K562 (cell line): Measurements from ENCODE around the gene CDCA4. TPM values are rescaled to one million over a fixed set of nuclear protein-coding genes. Genes with fewer than 3 reads are reported as not detected.

ENCODE experiments used
- ATAC-seq: fragments of 200-7000 bp; cut with Tn5 transposase; 3 replicates; pipeline ENCODE4 v1.9.1; 2020; ENCODE audit warnings: moderate library complexity
- BruUV-seq: library from RNA; stranded (reverse); fragments of 400-500 nt; replicated peaks from 2 replicates; lab custom pipeline; 2021; lab: Mats Ljungman, UMichigan
- CTCF ChIA-PET: fragments of 300-600 bp; formaldehyde crosslinking; extraction: SDS; loops from one replicate; lab custom pipeline; 2021; ENCODE audit warnings: low intra/inter-chr PET ratio; lab: Yijun Ruan, JAX
- POLR2A ChIA-PET: fragments of 300-600, 350-650 bp; sonication (Branson Sonifier 250); formaldehyde crosslinking; extraction: SDS; loops from one replicate; lab custom pipeline; 2021; ENCODE audit warnings: antibody characterized with exemption, inconsistent platforms; lab: Yijun Ruan, JAX
- DNase-seq, 4 experiments: peaks; one replicate each; pipeline versions ENCODE4 v3.0.0 to v3.0.0-alpha.2; 2011 to 2018; ENCODE audit warnings: low spot score in 3 of 4, mixed read lengths in 3 of 4; ENCODE audit errors: extremely low read depth in 1 of 4
- FAIRE-seq: peaks from 2 replicates; lab custom pipeline; 2011; peaks lifted over from hg19 to GRCh38; lab: Jason Lieb, UNC
- H2AFZ ChIP-seq: 2 replicates; pipeline ENCODE4 v1.6.0; 2011; ENCODE audit warnings: low read depth, low read length, control low read depth, inconsistent platforms
- H3K27ac ChIP-seq: fragments of 200-600 bp; 3 replicates; pipeline ENCODE4 v1.8.0; 2011; ENCODE audit warnings: low read depth, mild to moderate bottlenecking, control low read depth, inconsistent platforms, low read length, moderate library complexity, mixed read lengths; ENCODE audit errors: extremely low read depth
- H3K27me3 ChIP-seq, 2 experiments: fragments of 300-600 bp in 1 of 2; 2 replicates in 1 of 2; 3 replicates in 1 of 2; pipeline versions ENCODE4 v1.6.0 to v1.8.0; 2011; ENCODE audit warnings: inconsistent platforms in 2 of 2, low read length in 2 of 2, mild to moderate bottlenecking in 1 of 2, mixed read lengths in 1 of 2, moderate library complexity in 1 of 2; ENCODE audit not compliant: control insufficient read depth in 2 of 2, insufficient read depth in 2 of 2
- H3K36me3 ChIP-seq: fragments of 300-600 bp; 3 replicates; pipeline ENCODE4 v1.8.0; 2011; ENCODE audit warnings: mild to moderate bottlenecking, low read length, inconsistent platforms; ENCODE audit not compliant: control insufficient read depth, insufficient read depth
- H3K4me1 ChIP-seq, 2 experiments: fragments of 200-600 bp in 1 of 2; replicated peaks in 1 of 2; 2 replicates in 1 of 2; 3 replicates in 1 of 2; pipeline versions ENCODE4 v1.5.1 to v1.8.0; 2011; ENCODE audit warnings: inconsistent platforms in 2 of 2, low read length in 2 of 2, mild to moderate bottlenecking in 1 of 2, mixed read lengths in 1 of 2, moderate library complexity in 1 of 2; ENCODE audit not compliant: control insufficient read depth in 2 of 2, insufficient read depth in 2 of 2
- H3K4me2 ChIP-seq: 2 replicates; pipeline ENCODE4 v1.6.1; 2011; ENCODE audit warnings: low read length, control low read depth, inconsistent platforms, mixed read lengths; ENCODE audit not compliant: insufficient read depth
- H3K4me3 ChIP-seq: fragments of 200-600 bp; sonication (generic), shearing (Covaris generic); 2 replicates; pipeline ENCODE4 v1.5.1; 2016; ENCODE audit warnings: control low read depth, inconsistent platforms
- H3K79me2 ChIP-seq: fragments of 200-600 bp; 3 replicates; pipeline ENCODE4 v1.8.0; 2011; ENCODE audit warnings: low read length, inconsistent platforms; ENCODE audit not compliant: control insufficient read depth, insufficient read depth
- H3K9ac ChIP-seq, 2 experiments: 2 replicates each; pipeline versions ENCODE4 v1.6.0 to v1.6.1; 2011; ENCODE audit warnings: low read depth in 2 of 2, low read length in 2 of 2, control low read depth in 1 of 2, inconsistent platforms in 1 of 2, mild to moderate bottlenecking in 1 of 2, mixed read lengths in 1 of 2; ENCODE audit not compliant: insufficient read depth in 1 of 2
- H3K9me1 ChIP-seq: one replicate; pipeline ENCODE4 v1.6.0; 2011; ENCODE audit warnings: inconsistent platforms, mild to moderate bottlenecking, low read length, moderate library complexity; ENCODE audit not compliant: control insufficient read depth, insufficient read depth
- H3K9me3 ChIP-seq: replicated peaks from 2 replicates; pipeline ENCODE4 v1.5.1; 2011; ENCODE audit warnings: low read depth, low read length, inconsistent platforms; ENCODE audit not compliant: control insufficient read depth, insufficient read depth
- H4K20me1 ChIP-seq: replicated peaks from 2 replicates; pipeline ENCODE4 v1.6.1; 2011; ENCODE audit warnings: low read length, inconsistent platforms, mixed read lengths; ENCODE audit not compliant: control insufficient read depth, insufficient read depth
- CTCF ChIP-seq, 3 experiments: IDR thresholded peaks in 2 of 3; conservative IDR thresholded peaks in 1 of 3; 2 replicates each; pipeline ENCODE4 v1.5.1; 2011 to 2012; ENCODE audit warnings: low read length in 3 of 3, mild to moderate bottlenecking in 3 of 3, control low read depth in 2 of 3, improper control_type of control experiment in 1 of 3, inconsistent platforms in 1 of 3, low read depth in 1 of 3, mixed read lengths in 1 of 3, moderate library complexity in 1 of 3; ENCODE audit not compliant: insufficient read depth in 2 of 3
- EP400 ChIP-seq: fragments of 450-650 bp; IDR thresholded peaks from 2 replicates; pipeline ENCODE4 v1.6.1; 2017; ENCODE audit warnings: antibody characterized with exemption, mild to moderate bottlenecking, moderate library complexity
- IFI16 ChIP-seq: fragments of 250-450 bp; sonication (Bioruptor Pico); IDR thresholded peaks from 2 replicates; pipeline ENCODE4 v2.1.2; 2022; ENCODE audit warnings: mild to moderate bottlenecking, inconsistent platforms
- ILK ChIP-seq: fragments of 450-650 bp; IDR thresholded peaks from 2 replicates; pipeline ENCODE4 v1.6.1; 2016; ENCODE audit warnings: missing genetic modification characterization, low read depth, mild to moderate bottlenecking, missing compliant biosample characterization, moderate library complexity, borderline replicate concordance
- NR4A1 ChIP-seq, 2 experiments: fragments of 250-450 bp in 1 of 2; fragments of 450-650 bp in 1 of 2; sonication (Bioruptor Pico) in 1 of 2; IDR thresholded peaks; 2 replicates each; pipeline versions ENCODE4 v1.4.0 to v1.6.1; 2016 to 2020; ENCODE audit warnings: mild to moderate bottlenecking in 2 of 2, missing compliant biosample characterization in 1 of 2, missing genetic modification characterization in 1 of 2, moderate library complexity in 1 of 2
- POLR2H ChIP-seq: IDR thresholded peaks from 2 replicates; pipeline ENCODE4 v1.6.1; 2016; ENCODE audit warnings: missing genetic modification characterization, low read depth, mild to moderate bottlenecking, control low read depth, missing compliant biosample characterization, moderate library complexity
- RFX5 ChIP-seq: IDR thresholded peaks from 2 replicates; pipeline ENCODE4 v1.6.1; 2011; ENCODE audit warnings: low read depth, mild to moderate bottlenecking, improper control_type of control experiment, low read length
- ZNF740 ChIP-seq, 3 experiments: fragments of 200-800 bp in 1 of 3; sonication (Bioruptor generic) in 1 of 3; sonication (generic) in 1 of 3; formaldehyde crosslinking in 1 of 3; IDR thresholded peaks; 2 replicates each; pipeline versions ENCODE4 v1.6.1 to v1.8.0; 2016 to 2022; ENCODE audit warnings: mild to moderate bottlenecking in 2 of 3, missing compliant biosample characterization in 2 of 3, missing genetic modification characterization in 2 of 3, missing genetic modification reagents in 1 of 3
- WGBS: fragments of 100-300 bp; shearing (Covaris generic); methylation state at CpG from one replicate; pipeline ENCODE4 v1.1.6; 2016; ENCODE audit warnings: low coverage, mixed read lengths; ENCODE audit not compliant: insufficient coverage; ENCODE audit errors: missing lambda C conversion rate; 5-methylcytosine and 5-hydroxymethylcytosine counted together
- in situ Hi-C: fragments of 300-500 bp; cut with MboI; formaldehyde crosslinking; loops from 4 replicates; pipeline ENCODE4 v1.15.0; 2018; ENCODE audit warnings: inconsistent platforms, mixed read lengths
- intact Hi-C: fragments of 100-400 bp; cut with micrococcal nuclease; formaldehyde crosslinking; loops from 2 replicates; pipeline ENCODE4 v1.14.2; 2022
- polyA plus RNA-seq, 8 experiments: library from polyadenylated mRNA; depleted of rRNA in 4 of 8; stranded (reverse) in 5 of 8; unstranded in 3 of 8; fragments of >200 nt; fragmentation: Nextera tagmentation in 2 of 8; fragmentation: Illumina TruSeq in 1 of 8; extraction: Ambion mirVana in 2 of 8; extraction: Trizol in 1 of 8; gene quantifications; 2 replicates each; pipeline versions ENCODE4 v1.2.1 to v1.2.3, GENCODE V29; 2011 to 2014; ENCODE audit warnings: inconsistent platforms in 1 of 8, missing spikeins in 1 of 8
- total RNA-seq, 7 experiments: library from RNA; depleted of rRNA in 6 of 7; stranded (reverse); fragments of >200 nt in 6 of 7; fragmentation: Illumina TruSeq in 2 of 7; extraction: Trizol in 2 of 7; gene quantifications; 2 replicates each; pipeline versions ENCODE4 v1.2.1 to v1.2.3, GENCODE V29; 2011 to 2021; ENCODE audit warnings: low replicate concordance in 1 of 7
- TF ChIP-seq, protein P1 (sequence below): sonication (generic); formaldehyde crosslinking; IDR thresholded peaks from 2 replicates; pipeline ENCODE4 v1.8.0; 2022; ENCODE audit warnings: missing genetic modification reagents, mild to moderate bottlenecking, moderate library complexity, borderline replicate concordance
- TF ChIP-seq, protein P2 (sequence below): fragments of 250-450 bp; sonication (Bioruptor Pico); IDR thresholded peaks from 2 replicates; pipeline ENCODE4 v1.5.0; 2021
- TF ChIP-seq, protein P3 (sequence below): sonication (generic); formaldehyde crosslinking; IDR thresholded peaks from 2 replicates; pipeline ENCODE4 v1.8.0; 2022; ENCODE audit warnings: missing genetic modification reagents, mild to moderate bottlenecking, borderline replicate concordance

CDCA4 gene
- total and polyA plus RNA-seq, 9 of the 15 experiments (the other 6 are each of a cell fraction or from before 2014, with no cell fraction given): 6.6 to 44.2 (median 23.0) TPM

GRCh38 chr14:105021656-105022275, 883 bp upstream of the CDCA4 start:
- 2% methylated on average over 18 of the region's 20 CpGs for WGBS
- H3K27me3 ChIP-seq: no peaks in the 10 kb centered on the region
- peaks cover 17% of the 10 kb centered on the region; the same call in 2 of the 3 replicates for H3K36me3 ChIP-seq
- H3K4me3 ChIP-seq: peak overlapping the region; percentile 72
- ATAC-seq (peak; percentile 9), FAIRE-seq (peak; percentile 74), DNase-seq (peak; percentile 25 to 73 (median 43))
- peaks cover 12% of the 10 kb centered on the region for H4K20me1 ChIP-seq
- H3K9me3 ChIP-seq: no peaks in the 10 kb centered on the region
- ChIA-PET POLR2A (interaction anchor here (0.6 to 1.4 kb wide), 4 partner anchors 16 to 1469 kb away, joined by 3 to 9 read pairs (median 4); no protein-coding TSS in a partner anchor), CTCF (interaction anchor here (0.8 kb wide), 1 partner anchor 46 kb away, joined by 4 read pairs; no protein-coding TSS in a partner anchor)
- H3K4me1 ChIP-seq: peaks cover 18 to 31% of the 10 kb centered on the region in 2 experiments
- peak overlapping the region; percentile 85 for H3K4me2 ChIP-seq
- BruUV-seq: TSS peak; percentile 87
- peak overlapping the region; percentile 80 for H3K27ac ChIP-seq
- in situ Hi-C loops (no loop called here), intact Hi-C loops (no loop called here)
- peaks cover 4% of the 10 kb centered on the region for H3K9me1 ChIP-seq
- H2AFZ ChIP-seq: peak overlapping the region; percentile 56
- peak overlapping the region; percentile 83 to 97 for H3K9ac ChIP-seq
- peaks cover 53% of the 10 kb centered on the region for H3K79me2 ChIP-seq
- TF ChIP-seq EP400 (peak; percentile 70), NR4A1 (CRISPR knock-in tag; IDR thresholded peaks at IDR 0.05) (no peak), NR4A1 (tag; IDR thresholded peaks at IDR 0.05) (no peak), ZNF740 (CRISPR knock-in tag; IDR thresholded peaks at IDR 0.05) (peak; percentile 91), ZNF740 (tag; IDR thresholded peaks at IDR 0.05) (peak in 1 of 2 experiments; percentile 75; a peak in 1 of 4 replicates), ILK (tag) (no peak), IFI16 (no peak), RFX5 (no peak), POLR2H (tag) (no peak), CTCF (IDR thresholded peaks at IDR 0.05 in 2 of 3, conservative IDR thresholded peaks at IDR 0.05 in 1 of 3; ENCODE audit: insufficient read depth in 2 of 3, low read depth in 1 of 3, low read length in 3 of 3) (peak; percentile 20 to 47 (median 33); a peak in 2 of 6 replicates)
- TF ChIP-seq, protein P1, sequence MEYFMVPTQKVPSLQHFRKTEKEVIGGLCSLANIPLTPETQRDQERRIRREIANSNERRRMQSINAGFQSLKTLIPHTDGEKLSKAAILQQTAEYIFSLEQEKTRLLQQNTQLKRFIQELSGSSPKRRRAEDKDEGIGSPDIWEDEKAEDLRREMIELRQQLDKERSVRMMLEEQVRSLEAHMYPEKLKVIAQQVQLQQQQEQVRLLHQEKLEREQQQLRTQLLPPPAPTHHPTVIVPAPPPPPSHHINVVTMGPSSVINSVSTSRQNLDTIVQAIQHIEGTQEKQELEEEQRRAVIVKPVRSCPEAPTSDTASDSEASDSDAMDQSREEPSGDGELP (CRISPR knock-in tag): peak; percentile 60
- TF ChIP-seq, protein P2, sequence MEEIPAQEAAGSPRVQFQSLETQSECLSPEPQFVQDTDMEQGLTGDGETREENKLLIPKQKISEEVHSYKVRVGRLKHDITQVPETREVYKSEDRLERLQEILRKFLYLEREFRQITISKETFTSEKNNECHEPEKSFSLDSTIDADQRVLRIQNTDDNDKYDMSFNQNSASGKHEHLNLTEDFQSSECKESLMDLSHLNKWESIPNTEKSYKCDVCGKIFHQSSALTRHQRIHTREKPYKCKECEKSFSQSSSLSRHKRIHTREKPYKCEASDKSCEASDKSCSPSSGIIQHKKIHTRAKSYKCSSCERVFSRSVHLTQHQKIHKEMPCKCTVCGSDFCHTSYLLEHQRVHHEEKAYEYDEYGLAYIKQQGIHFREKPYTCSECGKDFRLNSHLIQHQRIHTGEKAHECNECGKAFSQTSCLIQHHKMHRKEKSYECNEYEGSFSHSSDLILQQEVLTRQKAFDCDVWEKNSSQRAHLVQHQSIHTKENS (CRISPR knock-in tag): no peak
- TF ChIP-seq, protein P3, sequence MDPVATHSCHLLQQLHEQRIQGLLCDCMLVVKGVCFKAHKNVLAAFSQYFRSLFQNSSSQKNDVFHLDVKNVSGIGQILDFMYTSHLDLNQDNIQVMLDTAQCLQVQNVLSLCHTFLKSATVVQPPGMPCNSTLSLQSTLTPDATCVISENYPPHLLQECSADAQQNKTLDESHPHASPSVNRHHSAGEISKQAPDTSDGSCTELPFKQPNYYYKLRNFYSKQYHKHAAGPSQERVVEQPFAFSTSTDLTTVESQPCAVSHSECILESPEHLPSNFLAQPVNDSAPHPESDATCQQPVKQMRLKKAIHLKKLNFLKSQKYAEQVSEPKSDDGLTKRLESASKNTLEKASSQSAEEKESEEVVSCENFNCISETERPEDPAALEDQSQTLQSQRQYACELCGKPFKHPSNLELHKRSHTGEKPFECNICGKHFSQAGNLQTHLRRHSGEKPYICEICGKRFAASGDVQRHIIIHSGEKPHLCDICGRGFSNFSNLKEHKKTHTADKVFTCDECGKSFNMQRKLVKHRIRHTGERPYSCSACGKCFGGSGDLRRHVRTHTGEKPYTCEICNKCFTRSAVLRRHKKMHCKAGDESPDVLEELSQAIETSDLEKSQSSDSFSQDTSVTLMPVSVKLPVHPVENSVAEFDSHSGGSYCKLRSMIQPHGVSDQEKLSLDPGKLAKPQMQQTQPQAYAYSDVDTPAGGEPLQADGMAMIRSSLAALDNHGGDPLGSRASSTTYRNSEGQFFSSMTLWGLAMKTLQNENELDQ (CRISPR knock-in tag): no peak
